ENCODE results near the gene FAM168A. TPM values are rescaled to one million over a fixed set of nuclear protein-coding genes. Genes with fewer than 3 reads are reported as not detected.

The FAM168A gene
- total and polyA plus RNA-seq, 2 of the 8 experiments (the other 6 are each of a cell fraction or from before 2014, with no cell fraction given), result 17.1 to 21.6 TPM

- no peak overlapping the region for H2BK120ac ChIP-seq (replicated peaks; ENCODE audit: low read depth, low read length)
- POLR2A ChIA-PET (ENCODE audit: partially characterized antibody), result interaction anchor here (0.6 kb wide), 1 partner anchor 114 kb away, joined by 5 read pairs; no protein-coding TSS in a partner anchor
- DNase-seq (ENCODE audit: low read depth in 1 of 2, low spot score in 2 of 2) (no peak), FAIRE-seq (no peak)
- H3K27me3 ChIP-seq (replicated peaks in 1 of 4; ENCODE audit: control insufficient read depth in 3 of 4, extremely low read depth in 1 of 4, insufficient read depth in 3 of 4, low read length in 3 of 4), result no peaks in the 10 kb centered on the region
- no peaks in the 10 kb centered on the region for H3K36me3 ChIP-seq (ENCODE audit: control insufficient read depth in 2 of 4, insufficient read depth in 4 of 4, low read length in 3 of 4)
- no peak overlapping the region for H2AFZ ChIP-seq (ENCODE audit: low read length)
- 88% methylated on average over 2 of the region's 2 CpGs; no CpG with 5 or more reads in 1 of the 2 experiments for WGBS, 2 experiments (ENCODE audit: extremely low coverage in 1 of 2, insufficient coverage in 1 of 2, insufficient read length in 1 of 2, insufficient replicate concordance in 2 of 2, low coverage in 1 of 2, low lambda C conversion rate in 2 of 2, missing lambda C conversion rate in 1 of 2)
- no peak overlapping the region for H3K4me3 ChIP-seq (ENCODE audit: extremely low read depth in 1 of 4, insufficient read depth in 2 of 4, low read depth in 3 of 4, low read length in 4 of 4)
- H2BK12ac ChIP-seq (ENCODE audit: low read depth, low read length), result no peak overlapping the region
- CTCF ChIA-PET (ENCODE audit: partially characterized antibody), result interaction anchor here (1.2 kb wide), 1 partner anchor 8 kb away, joined by 4 read pairs; no protein-coding TSS in a partner anchor
- TF ChIP-seq CBX8 (IDR thresholded peaks at IDR 0.05; ENCODE audit: borderline replicate concordance, low read depth, low read length), result no peak
- no peak for TF ChIP-seq CHD2 (IDR thresholded peaks at IDR 0.05; ENCODE audit: low read length)
- TF ChIP-seq NRF1 (IDR thresholded peaks at IDR 0.05; ENCODE audit: low read depth, low read length), result no peak
- no peak for TF ChIP-seq TBP (IDR thresholded peaks at IDR 0.05; ENCODE audit: low read depth, low read length)
- TF ChIP-seq SP4 (IDR thresholded peaks at IDR 0.05; ENCODE audit: low read length), result no peak
- TF ChIP-seq, protein P1, sequence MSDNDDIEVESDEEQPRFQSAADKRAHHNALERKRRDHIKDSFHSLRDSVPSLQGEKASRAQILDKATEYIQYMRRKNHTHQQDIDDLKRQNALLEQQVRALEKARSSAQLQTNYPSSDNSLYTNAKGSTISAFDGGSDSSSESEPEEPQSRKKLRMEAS (IDR thresholded peaks at IDR 0.05), result no peak
- no peak for TF ChIP-seq SP1 (IDR thresholded peaks at IDR 0.05; ENCODE audit: low read depth, low read length)
- no peak for TF ChIP-seq YY1 (IDR thresholded peaks at IDR 0.05; ENCODE audit: low read depth, low read length)
- no peak overlapping the region for H3K9ac ChIP-seq (replicated peaks in 1 of 4; ENCODE audit: extremely low read depth in 1 of 4, low read depth in 3 of 4, low read length in 3 of 4)
- H3K4ac ChIP-seq (replicated peaks; ENCODE audit: insufficient read length, low read depth, low read length), result no peak overlapping the region
- no peak overlapping the region for H3K23ac ChIP-seq (ENCODE audit: insufficient read length)
- 0 out of 2 replicates have a peak, but pooled peaks cover 2% of the 10 kb centered on the region for H3K79me1 ChIP-seq (ENCODE audit: low read depth, low read length)
- H2AK5ac ChIP-seq (ENCODE audit: low read depth, low read length), result no peak overlapping the region
- no peak overlapping the region for H2BK5ac ChIP-seq (ENCODE audit: low read depth, low read length)
- H4K91ac ChIP-seq (replicated peaks; ENCODE audit: insufficient read length, low read length), result no peak overlapping the region
- no peak overlapping the region for H3K27ac ChIP-seq (ENCODE audit: low read depth, low read length)
- no peak overlapping the region for H3K18ac ChIP-seq (ENCODE audit: extremely low read depth, low read length)
- no peak overlapping the region for H2BK15ac ChIP-seq (ENCODE audit: low read length)
- H3K79me2 ChIP-seq (ENCODE audit: control insufficient read depth in 1 of 2, insufficient read depth in 2 of 2, low read length in 2 of 2), result no peaks in the 10 kb centered on the region; a peak in 1 of 4 replicates
- no peaks in the 10 kb centered on the region; a peak in 1 of 4 replicates for H3K9me3 ChIP-seq (ENCODE audit: insufficient read depth in 2 of 2, low read depth in 1 of 2, low read length in 1 of 2)
- no peaks in the 10 kb centered on the region for H3K4me1 ChIP-seq (replicated peaks in 1 of 4; ENCODE audit: control insufficient read depth in 3 of 4, insufficient read depth in 4 of 4, low read length in 3 of 4)
- no peak overlapping the region for H4K8ac ChIP-seq (ENCODE audit: extremely low read depth, insufficient read depth, low read length)
- H4K5ac ChIP-seq (ENCODE audit: insufficient read length, low read depth, low read length), result no peak overlapping the region
- H3K14ac ChIP-seq (ENCODE audit: insufficient read length), result no peak overlapping the region
- no peak overlapping the region for H3K4me2 ChIP-seq (ENCODE audit: insufficient read depth in 1 of 2, low read depth in 2 of 2, low read length in 2 of 2)
- H2BK20ac ChIP-seq (ENCODE audit: low read length), result no peak overlapping the region
- H3K23me2 ChIP-seq (ENCODE audit: low read depth, low read length), result peaks cover 2% of the 10 kb centered on the region; the same call in 1 of the 2 replicates
- no peaks in the 10 kb centered on the region for H4K20me1 ChIP-seq (replicated peaks in 1 of 2; ENCODE audit: control insufficient read depth in 1 of 2, insufficient read depth in 2 of 2, low read length in 2 of 2)
- no peak overlapping the region for H3K56ac ChIP-seq (replicated peaks; ENCODE audit: insufficient read length, low read depth, low read length)
These were observed 84.2 kb downstream of the FAM168A start for GRCh38 chr11:73513707-73514106.

All from H1 (cell line).